Body of pancreas (tissue), 4 donors: Measurements from ENCODE around the gene PGGT1B.

Experiments used
- CTCF ChIP-seq, 7 experiments: fragments of 450-650 bp in 4 of 7; fragments of 200-600 bp in 3 of 7; sonication (generic) in 3 of 7; IDR thresholded peaks; one replicate each; pipeline ENCODE4 v1.5.1; 2016 to 2019; ENCODE audit warnings: antibody characterized with exemption in 7 of 7
- POLR2A ChIP-seq, 3 donors: fragments of 450-650 bp; IDR thresholded peaks; one replicate each; pipeline ENCODE4 v1.6.1; 2016; ENCODE audit warnings: antibody characterized with exemption in 3 of 3, mild to moderate bottlenecking in 2 of 3

- TF ChIP-seq CTCF (IDR thresholded peaks at IDR 0.05) (no peak), POLR2A (IDR thresholded peaks at IDR 0.05) (no peak)
Measured at GRCh38 chr5:115271295-115272050, 8.8 kb upstream of the PGGT1B start.
